A549 (cell line): Measurements from ENCODE around the gene JUP. TPM values are rescaled to one million over a fixed set of nuclear protein-coding genes. Genes with fewer than 3 reads are reported as not detected.

Experiments used
- ATAC-seq, 2 experiments: fragments of 200-7000 bp in 1 of 2; fragments of >200 bp in 1 of 2; cut with Nextera tagmentation in 1 of 2; cut with Tn5 transposase in 1 of 2; 3 replicates each; pipeline versions ENCODE4 v1.8.0 to v1.9.1; 2018 to 2020; ENCODE audit warnings: mild to moderate bottlenecking in 1 of 2, moderate library complexity in 1 of 2
- CTCF ChIA-PET: fragments of 300-600 bp; sonication (Branson Sonifier 250); formaldehyde crosslinking; extraction: SDS; loops from one replicate; lab custom pipeline; 2021; ENCODE audit warnings: antibody characterized with exemption, inconsistent platforms; lab: Yijun Ruan, JAX
- POLR2A ChIA-PET: fragments of 350-600 bp; formaldehyde crosslinking; extraction: SDS; loops from one replicate; lab custom pipeline; 2021; ENCODE audit warnings: antibody characterized with exemption, inconsistent platforms; lab: Yijun Ruan, JAX
- DNase-seq, 2 experiments: peaks; one replicate each; pipeline versions ENCODE4 v3.0.0 to v3.0.0-alpha.2; 2011 to 2016; ENCODE audit warnings: low read depth in 1 of 2, low spot score in 1 of 2
- FAIRE-seq: peaks from 2 replicates; lab custom pipeline; 2011; peaks lifted over from hg19 to GRCh38; lab: Jason Lieb, UNC
- H3K27ac ChIP-seq, 2 experiments: fragments of >200 bp; sonication (Bioruptor Twin); formaldehyde crosslinking; 3 replicates each; pipeline ENCODE4 v1.5.1; 2016 to 2017
- H3K4me1 ChIP-seq: fragments of >200 bp; sonication (Bioruptor Twin); formaldehyde crosslinking; 3 replicates; pipeline ENCODE4 v1.6.1; 2016
- H3K4me2 ChIP-seq: fragments of >200 bp; sonication (Bioruptor Twin); formaldehyde crosslinking; 3 replicates; pipeline ENCODE4 v1.6.1; 2016
- H3K4me3 ChIP-seq: fragments of >200 bp; sonication (Bioruptor Twin); formaldehyde crosslinking; 3 replicates; pipeline ENCODE4 v1.5.1; 2016
- H3K9me3 ChIP-seq: fragments of >200 bp; sonication (Bioruptor Twin); formaldehyde crosslinking; 3 replicates; pipeline ENCODE4 v1.6.1; 2016
- E2F6 ChIP-seq: IDR thresholded peaks from 2 replicates; pipeline ENCODE4 v1.6.1; 2012; ENCODE audit warnings: low read depth, borderline replicate concordance
- HOXB13 ChIP-seq: fragments of 250-450 bp; sonication (Bioruptor Pico); IDR thresholded peaks from 2 replicates; pipeline ENCODE4 v1.5.0; 2020; ENCODE audit warnings: low read depth, mild to moderate bottlenecking, moderate library complexity
- JUN ChIP-seq, 2 experiments: fragments of >200 bp; sonication (Bioruptor Twin); formaldehyde crosslinking; IDR thresholded peaks; 2 replicates in 1 of 2; 3 replicates in 1 of 2; pipeline ENCODE4 v1.6.1; 2016 to 2017
- KDM5A ChIP-seq: fragments of 200-600 bp; sonication (generic); IDR thresholded peaks from 2 replicates; pipeline ENCODE4 v1.6.1; 2016; ENCODE audit warnings: antibody characterized with exemption, mild to moderate bottlenecking
- MAZ ChIP-seq: fragments of 150-350 bp; IDR thresholded peaks from 2 replicates; pipeline ENCODE4 v1.6.1; 2014; ENCODE audit warnings: antibody characterized with exemption, low read depth, low read length, borderline replicate concordance
- PHF8 ChIP-seq: fragments of 200-600 bp; sonication (generic); IDR thresholded peaks from 2 replicates; pipeline ENCODE4 v1.6.1; 2016; ENCODE audit warnings: low read depth, mild to moderate bottlenecking, antibody characterized with exemption, moderate library complexity, borderline replicate concordance
- POLR2A ChIP-seq: IDR thresholded peaks from 2 replicates; pipeline ENCODE4 v1.6.1; 2012; ENCODE audit warnings: mild to moderate bottlenecking, low read length
- RARB ChIP-seq: fragments of 250-450 bp; sonication (Bioruptor Pico); IDR thresholded peaks from 2 replicates; pipeline ENCODE4 v1.8.0; 2021; ENCODE audit warnings: mild to moderate bottlenecking, moderate library complexity
- RCOR1 ChIP-seq: fragments of 150-350 bp; IDR thresholded peaks from 2 replicates; pipeline ENCODE4 v1.6.1; 2014; ENCODE audit warnings: antibody characterized with exemption, low read length, low read depth
- RNF2 ChIP-seq: fragments of 200-600 bp; sonication (generic); IDR thresholded peaks from 2 replicates; pipeline ENCODE4 v1.6.1; 2016; ENCODE audit warnings: low read depth, mild to moderate bottlenecking, antibody characterized with exemption, moderate library complexity, borderline replicate concordance
- ZNF302 ChIP-seq: fragments of 250-450 bp; sonication (Bioruptor Pico); IDR thresholded peaks from 2 replicates; pipeline ENCODE4 v1.9.0; 2021; ENCODE audit warnings: inconsistent platforms, mild to moderate bottlenecking, moderate library complexity
- WGBS: methylation state at CpG from one replicate; pipeline ENCODE4 v1.1.6; 2017; ENCODE audit errors: missing lambda C conversion rate; 5-methylcytosine and 5-hydroxymethylcytosine counted together
- polyA plus RNA-seq, 4 experiments: library from polyadenylated mRNA; depleted of rRNA in 3 of 4; stranded (reverse); fragments of >200 nt; fragmentation: RNase III in 1 of 4; extraction: RNeasy Plus Mini Kit Qiagen cat#74134 plus additional on column Dnase treatment in 1 of 4; gene quantifications; 2 replicates in 3 of 4; 3 replicates in 1 of 4; pipeline ENCODE4 v1.2.3, GENCODE V29; 2011 to 2017
- TF ChIP-seq, protein P1 (sequence below): fragments of 450-650 bp; IDR thresholded peaks from 2 replicates; pipeline ENCODE4 v1.6.1; 2014; ENCODE audit warnings: antibody characterized with exemption
- TF ChIP-seq, protein P2 (sequence below): fragments of 200-600 bp; sonication (generic); IDR thresholded peaks from 2 replicates; pipeline ENCODE4 v1.6.1; 2016; ENCODE audit warnings: antibody characterized with exemption, mild to moderate bottlenecking, moderate library complexity
- TF ChIP-seq, protein P3 (sequence below): IDR thresholded peaks from 2 replicates; pipeline ENCODE4 v1.6.1; 2012
- TF ChIP-seq, protein P4 (sequence below): fragments of >200 bp; sonication (Bioruptor Twin); formaldehyde crosslinking; IDR thresholded peaks from 3 replicates; pipeline ENCODE4 v1.6.1; 2016

The JUP gene
- polyA plus RNA-seq, 2 of the 4 experiments (the other 2 are of a cell fraction): 54.8 to 107 TPM

DNA sequence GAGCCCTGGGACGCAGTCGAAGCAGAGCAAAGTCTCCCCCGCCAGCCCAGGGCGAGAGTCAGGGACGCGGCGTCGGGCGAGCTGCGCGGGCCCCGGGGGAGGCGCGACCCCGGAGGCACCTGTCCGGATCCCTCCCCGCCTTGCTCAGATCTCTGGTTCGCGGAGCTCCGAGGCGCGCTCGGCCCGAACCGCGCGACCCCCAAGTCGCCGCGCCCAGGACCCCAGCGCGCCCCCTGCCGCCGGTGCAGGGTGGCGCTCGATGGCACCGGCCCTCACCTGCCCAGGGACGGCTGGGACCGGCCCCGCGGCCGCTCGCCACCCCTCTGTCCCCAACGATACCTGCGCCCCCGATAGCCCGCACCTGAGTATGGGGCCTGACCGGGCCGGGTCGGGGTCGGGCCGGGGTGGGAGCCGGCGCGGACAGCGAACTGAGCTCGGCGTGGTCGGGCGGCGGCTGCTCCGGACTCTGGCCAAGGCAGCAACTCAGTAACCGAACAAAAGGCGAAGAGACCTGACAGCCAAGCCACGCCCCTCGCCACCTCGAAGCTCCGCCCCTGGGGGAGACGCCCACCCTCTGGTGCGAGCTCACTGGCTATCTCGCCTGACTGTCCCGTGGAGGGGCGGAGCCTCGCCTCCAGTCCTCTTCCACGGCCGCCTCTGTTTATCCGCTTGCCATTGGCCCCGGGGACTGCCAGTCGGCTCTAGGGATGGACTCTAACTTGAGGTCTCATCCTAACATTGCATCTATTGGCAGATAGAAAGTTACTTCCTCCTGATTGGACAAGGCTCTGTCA, at the start of gene JUP (continued):
- TF ChIP-seq KDM5A (peak; percentile 60; the same call in 1 of the 2 replicates), MAZ (0 out of 2 replicates have a peak, but pooled peaks have one; percentile 38)
- TF ChIP-seq, protein P1, sequence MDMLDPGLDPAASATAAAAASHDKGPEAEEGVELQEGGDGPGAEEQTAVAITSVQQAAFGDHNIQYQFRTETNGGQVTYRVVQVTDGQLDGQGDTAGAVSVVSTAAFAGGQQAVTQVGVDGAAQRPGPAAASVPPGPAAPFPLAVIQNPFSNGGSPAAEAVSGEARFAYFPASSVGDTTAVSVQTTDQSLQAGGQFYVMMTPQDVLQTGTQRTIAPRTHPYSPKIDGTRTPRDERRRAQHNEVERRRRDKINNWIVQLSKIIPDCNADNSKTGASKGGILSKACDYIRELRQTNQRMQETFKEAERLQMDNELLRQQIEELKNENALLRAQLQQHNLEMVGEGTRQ: 0 out of 2 replicates have a peak, but pooled peaks have one; percentile 3
- TF ChIP-seq, protein P2, sequence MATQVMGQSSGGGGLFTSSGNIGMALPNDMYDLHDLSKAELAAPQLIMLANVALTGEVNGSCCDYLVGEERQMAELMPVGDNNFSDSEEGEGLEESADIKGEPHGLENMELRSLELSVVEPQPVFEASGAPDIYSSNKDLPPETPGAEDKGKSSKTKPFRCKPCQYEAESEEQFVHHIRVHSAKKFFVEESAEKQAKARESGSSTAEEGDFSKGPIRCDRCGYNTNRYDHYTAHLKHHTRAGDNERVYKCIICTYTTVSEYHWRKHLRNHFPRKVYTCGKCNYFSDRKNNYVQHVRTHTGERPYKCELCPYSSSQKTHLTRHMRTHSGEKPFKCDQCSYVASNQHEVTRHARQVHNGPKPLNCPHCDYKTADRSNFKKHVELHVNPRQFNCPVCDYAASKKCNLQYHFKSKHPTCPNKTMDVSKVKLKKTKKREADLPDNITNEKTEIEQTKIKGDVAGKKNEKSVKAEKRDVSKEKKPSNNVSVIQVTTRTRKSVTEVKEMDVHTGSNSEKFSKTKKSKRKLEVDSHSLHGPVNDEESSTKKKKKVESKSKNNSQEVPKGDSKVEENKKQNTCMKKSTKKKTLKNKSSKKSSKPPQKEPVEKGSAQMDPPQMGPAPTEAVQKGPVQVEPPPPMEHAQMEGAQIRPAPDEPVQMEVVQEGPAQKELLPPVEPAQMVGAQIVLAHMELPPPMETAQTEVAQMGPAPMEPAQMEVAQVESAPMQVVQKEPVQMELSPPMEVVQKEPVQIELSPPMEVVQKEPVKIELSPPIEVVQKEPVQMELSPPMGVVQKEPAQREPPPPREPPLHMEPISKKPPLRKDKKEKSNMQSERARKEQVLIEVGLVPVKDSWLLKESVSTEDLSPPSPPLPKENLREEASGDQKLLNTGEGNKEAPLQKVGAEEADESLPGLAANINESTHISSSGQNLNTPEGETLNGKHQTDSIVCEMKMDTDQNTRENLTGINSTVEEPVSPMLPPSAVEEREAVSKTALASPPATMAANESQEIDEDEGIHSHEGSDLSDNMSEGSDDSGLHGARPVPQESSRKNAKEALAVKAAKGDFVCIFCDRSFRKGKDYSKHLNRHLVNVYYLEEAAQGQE: no peak; the same call in 1 of the 2 replicates
- TF ChIP-seq, protein P3, sequence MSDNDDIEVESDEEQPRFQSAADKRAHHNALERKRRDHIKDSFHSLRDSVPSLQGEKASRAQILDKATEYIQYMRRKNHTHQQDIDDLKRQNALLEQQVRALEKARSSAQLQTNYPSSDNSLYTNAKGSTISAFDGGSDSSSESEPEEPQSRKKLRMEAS: 0 out of 2 replicates have a peak, but pooled peaks have one; percentile 48

DNA sequence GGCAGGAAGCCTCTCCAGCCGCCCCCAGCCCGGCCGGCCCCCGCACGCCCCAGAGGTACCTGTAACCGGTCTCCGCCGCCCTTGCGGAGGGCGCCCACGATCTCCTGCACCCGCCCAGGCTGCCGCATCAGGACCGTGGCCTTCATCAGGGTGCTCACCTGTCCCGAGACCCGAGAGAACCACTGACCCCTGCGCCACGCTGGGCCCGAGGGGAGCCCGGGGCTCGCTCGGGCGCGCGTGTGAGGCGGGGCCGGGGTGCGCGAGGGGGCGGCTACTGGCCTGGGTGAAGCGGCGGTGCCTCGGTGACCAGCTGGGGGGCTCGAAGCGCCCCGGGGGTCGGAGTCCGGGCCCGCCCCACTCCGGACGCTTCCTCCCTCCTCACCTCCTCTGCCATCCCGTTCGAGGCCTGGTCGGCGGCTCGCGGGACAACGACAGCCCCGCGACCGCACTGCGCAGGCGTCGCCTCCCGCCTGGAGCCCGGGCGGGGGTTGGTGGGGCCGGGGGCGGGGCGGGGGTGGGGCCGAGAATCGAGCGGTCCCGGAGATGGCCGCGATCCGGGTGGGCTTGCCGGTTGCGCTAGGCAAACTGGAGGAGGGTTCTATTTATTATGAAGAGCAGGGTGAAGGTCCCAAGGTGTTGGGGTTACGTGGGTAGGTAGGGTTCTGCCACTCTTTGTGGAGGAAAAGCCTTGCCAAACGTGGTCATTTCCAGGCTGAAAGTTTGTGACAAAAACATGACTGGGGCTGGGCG, 49.5 kb upstream of the JUP start, which contains the start of gene NT5C3B:
Gene NT5C3B, minus strand, starts transcription at position 433 of the 750 bp plus-strand sequence. Its CDS starts 39 bp downstream, at position 394.
- POLR2A ChIA-PET: interaction anchor here (1.3 kb wide), 1 partner anchor 24 kb away, joined by 3 read pairs; the partner anchor contains the start of gene P3H4
- H3K4me1 ChIP-seq: peaks cover 13% of the 10 kb centered on the region
- peak within 1 kb of the TSS; percentile 81 for H3K4me2 ChIP-seq
- peak; percentile 94 for ATAC-seq
- peak; percentile 60 to 93 for DNase-seq
- no peak for FAIRE-seq
- H3K27ac ChIP-seq: peak within 1 kb of the TSS; percentile 87 to 97
- peak; percentile 77; the same call in 1 of the 2 replicates for TF ChIP-seq RNF2
- TF ChIP-seq PHF8: peak; percentile 77
- TF ChIP-seq, protein P3: peak; percentile 68; the same call in 1 of the 2 replicates
- peak in 1 of 2 experiments; percentile 78; a peak in 3 of 5 replicates for TF ChIP-seq JUN (IDR thresholded peaks at IDR 0.05)
- TF ChIP-seq, protein P4, sequence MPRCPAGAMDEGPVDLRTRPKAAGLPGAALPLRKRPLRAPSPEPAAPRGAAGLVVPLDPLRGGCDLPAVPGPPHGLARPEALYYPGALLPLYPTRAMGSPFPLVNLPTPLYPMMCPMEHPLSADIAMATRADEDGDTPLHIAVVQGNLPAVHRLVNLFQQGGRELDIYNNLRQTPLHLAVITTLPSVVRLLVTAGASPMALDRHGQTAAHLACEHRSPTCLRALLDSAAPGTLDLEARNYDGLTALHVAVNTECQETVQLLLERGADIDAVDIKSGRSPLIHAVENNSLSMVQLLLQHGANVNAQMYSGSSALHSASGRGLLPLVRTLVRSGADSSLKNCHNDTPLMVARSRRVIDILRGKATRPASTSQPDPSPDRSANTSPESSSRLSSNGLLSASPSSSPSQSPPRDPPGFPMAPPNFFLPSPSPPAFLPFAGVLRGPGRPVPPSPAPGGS: peak; percentile 76; the same call in 2 of the 3 replicates
- TF ChIP-seq RARB (CRISPR knock-in tag): no peak
- no peak for TF ChIP-seq ZNF302 (CRISPR knock-in tag)
- TF ChIP-seq RCOR1: no peak
- 0 out of 2 replicates have a peak, but pooled peaks have one; percentile 26 for TF ChIP-seq HOXB13
- TF ChIP-seq POLR2A: peak; percentile 85
- peak; percentile 51; the same call in 1 of the 2 replicates for TF ChIP-seq E2F6
- H3K4me3 ChIP-seq: peak within 1 kb of the TSS; percentile 74
- H3K9me3 ChIP-seq: no peaks in the 10 kb centered on the region
- 4% methylated on average over 10 of the region's 72 CpGs for WGBS
- CTCF ChIA-PET: interaction anchor here (1.4 to 2.9 kb wide), 6 partner anchors 12 to 127 kb away, joined by 4 to 11 read pairs (median 6); partner anchors contain the start of genes FKBP10 and P3H4
